DOHH2 (cell line): Measurements from ENCODE around the gene ATG2B.

Experiments used
- H3F3A ChIP-seq: fragments of 200-600 bp; sonication (generic), shearing (Covaris generic); 2 replicates; pipeline ENCODE4 v1.6.0; 2016; ENCODE audit warnings: antibody characterized with exemption, mild to moderate bottlenecking; ENCODE audit not compliant: control insufficient read depth, insufficient read depth
- H3K27ac ChIP-seq: fragments of 200-600 bp; sonication (generic); 2 replicates; pipeline ENCODE4 v1.5.1; 2014; ENCODE audit warnings: low read depth, mild to moderate bottlenecking, low read length, moderate library complexity
- H3K27me3 ChIP-seq: fragments of 200-600 bp; sonication (generic); 2 replicates; pipeline ENCODE4 v1.6.1; 2014; ENCODE audit warnings: mild to moderate bottlenecking, low read length, mixed read lengths; ENCODE audit not compliant: control insufficient read depth
- H3K36me3 ChIP-seq: fragments of 200-600 bp; sonication (generic); 2 replicates; pipeline ENCODE4 v1.6.1; 2014; ENCODE audit warnings: mild to moderate bottlenecking, low read length, moderate library complexity, mixed read lengths; ENCODE audit not compliant: control insufficient read depth
- H3K4me1 ChIP-seq: fragments of 200-600 bp; sonication (generic); 2 replicates; pipeline ENCODE4 v1.6.1; 2014; ENCODE audit warnings: mild to moderate bottlenecking, low read length, mixed read lengths; ENCODE audit not compliant: control insufficient read depth
- H3K4me2 ChIP-seq: fragments of 200-600 bp; sonication (generic); 2 replicates; pipeline ENCODE4 v1.6.0; 2014; ENCODE audit warnings: mild to moderate bottlenecking, low read length, moderate library complexity
- H3K4me3 ChIP-seq: fragments of 200-600 bp; sonication (generic); 2 replicates; pipeline ENCODE4 v1.5.1; 2014; ENCODE audit warnings: mild to moderate bottlenecking, low read length, mixed read lengths
- H3K79me2 ChIP-seq: fragments of 200-600 bp; sonication (generic); 2 replicates; pipeline ENCODE4 v1.6.1; 2014; ENCODE audit warnings: mild to moderate bottlenecking, low read length, mixed read lengths; ENCODE audit not compliant: control insufficient read depth
- H3K9me2 ChIP-seq: fragments of 200-600 bp; sonication (generic); replicated peaks from 2 replicates; pipeline ENCODE4 v1.6.1; 2014; ENCODE audit warnings: mild to moderate bottlenecking, low read length, mixed read lengths; ENCODE audit not compliant: control insufficient read depth
- H3K9me3 ChIP-seq: fragments of 200-600 bp; sonication (generic); 2 replicates; pipeline ENCODE4 v1.6.1; 2014; ENCODE audit warnings: antibody characterized with exemption, low read length, mixed read lengths; ENCODE audit not compliant: control insufficient read depth, insufficient read depth
- H4K20me1 ChIP-seq: fragments of 200-600 bp; sonication (generic); 2 replicates; pipeline ENCODE4 v1.6.0; 2014; ENCODE audit warnings: low read depth, mild to moderate bottlenecking, antibody characterized with exemption, low read length, moderate library complexity; ENCODE audit not compliant: control insufficient read depth, insufficient read depth
- EZH2phosphoT487 ChIP-seq: fragments of 200-600 bp; sonication (generic); IDR thresholded peaks from 2 replicates; pipeline ENCODE4 v1.6.1; 2017; ENCODE audit warnings: borderline replicate concordance, mild to moderate bottlenecking, antibody characterized with exemption, low read length, moderate library complexity, mixed read lengths
- TF ChIP-seq, protein P1 (sequence below): fragments of 200-600 bp; sonication (generic); IDR thresholded peaks from one replicate; pipeline ENCODE4 v1.5.1; 2014; ENCODE audit warnings: antibody characterized with exemption, mild to moderate bottlenecking, low read depth, low read length; ENCODE audit not compliant: poor library complexity, severe bottlenecking

Gene ATG2B

DNA sequence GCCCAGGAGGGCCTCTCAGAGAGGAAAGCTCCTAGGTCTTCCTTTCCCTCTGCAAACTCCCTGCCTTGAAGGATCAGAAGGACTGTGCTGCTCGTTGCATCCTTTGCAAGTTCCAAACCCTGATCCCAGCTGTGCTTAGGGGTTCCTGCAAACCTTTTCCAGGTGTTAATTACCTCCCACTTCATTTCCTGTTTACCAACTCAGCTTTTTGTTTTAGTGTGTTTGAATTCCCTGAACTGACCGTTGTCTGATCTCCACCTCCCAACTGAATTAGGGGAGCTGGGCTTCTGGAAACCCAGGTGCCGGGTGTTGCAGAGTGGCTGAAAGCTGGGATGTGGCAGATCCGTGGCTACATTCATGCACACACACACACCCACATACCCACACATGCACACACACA, 127.7 kb downstream of the ATG2B start:
- Histone ChIP-seq H3F3A (no peaks in the 10 kb centered on the region), H3K79me2 (no peaks in the 10 kb centered on the region), H3K4me2 (no peak overlapping the region), H3K4me3 (no peak overlapping the region), H3K36me3 (no peaks in the 10 kb centered on the region), H4K20me1 (no peaks in the 10 kb centered on the region), H3K27ac (no peak overlapping the region), H3K27me3 (peaks cover 9% of the 10 kb centered on the region), H3K9me3 (no peaks in the 10 kb centered on the region), H3K4me1 (no peaks in the 10 kb centered on the region), H3K9me2 (no peaks in the 10 kb centered on the region)
- TF ChIP-seq EZH2phosphoT487, result no peak
- TF ChIP-seq, protein P1, sequence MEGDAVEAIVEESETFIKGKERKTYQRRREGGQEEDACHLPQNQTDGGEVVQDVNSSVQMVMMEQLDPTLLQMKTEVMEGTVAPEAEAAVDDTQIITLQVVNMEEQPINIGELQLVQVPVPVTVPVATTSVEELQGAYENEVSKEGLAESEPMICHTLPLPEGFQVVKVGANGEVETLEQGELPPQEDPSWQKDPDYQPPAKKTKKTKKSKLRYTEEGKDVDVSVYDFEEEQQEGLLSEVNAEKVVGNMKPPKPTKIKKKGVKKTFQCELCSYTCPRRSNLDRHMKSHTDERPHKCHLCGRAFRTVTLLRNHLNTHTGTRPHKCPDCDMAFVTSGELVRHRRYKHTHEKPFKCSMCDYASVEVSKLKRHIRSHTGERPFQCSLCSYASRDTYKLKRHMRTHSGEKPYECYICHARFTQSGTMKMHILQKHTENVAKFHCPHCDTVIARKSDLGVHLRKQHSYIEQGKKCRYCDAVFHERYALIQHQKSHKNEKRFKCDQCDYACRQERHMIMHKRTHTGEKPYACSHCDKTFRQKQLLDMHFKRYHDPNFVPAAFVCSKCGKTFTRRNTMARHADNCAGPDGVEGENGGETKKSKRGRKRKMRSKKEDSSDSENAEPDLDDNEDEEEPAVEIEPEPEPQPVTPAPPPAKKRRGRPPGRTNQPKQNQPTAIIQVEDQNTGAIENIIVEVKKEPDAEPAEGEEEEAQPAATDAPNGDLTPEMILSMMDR, result no peak

GRCh38 chr14:96233661-96234060, 129.5 kb downstream of the ATG2B start:
- H3K9me3 ChIP-seq, result no peaks in the 10 kb centered on the region
- no peak overlapping the region for H3K4me3 ChIP-seq
- no peaks in the 10 kb centered on the region for H3K9me2 ChIP-seq
- no peaks in the 10 kb centered on the region for H4K20me1 ChIP-seq
- no peaks in the 10 kb centered on the region for H3F3A ChIP-seq
- H3K27ac ChIP-seq, result no peak overlapping the region
- TF ChIP-seq, protein P1, result no peak
- no peak for TF ChIP-seq EZH2phosphoT487
- H3K79me2 ChIP-seq, result no peaks in the 10 kb centered on the region
- H3K4me1 ChIP-seq, result no peaks in the 10 kb centered on the region
- no peaks in the 10 kb centered on the region for H3K36me3 ChIP-seq
- H3K4me2 ChIP-seq, result no peak overlapping the region
- H3K27me3 ChIP-seq, result peaks cover 5% of the 10 kb centered on the region

GRCh38 chr14:96232506-96232905, 130.6 kb downstream of the ATG2B start:
- TF ChIP-seq EZH2phosphoT487, result no peak
- TF ChIP-seq, protein P1, result no peak

More at GRCh38 chr14:96232506-96232905, 130.6 kb downstream of the ATG2B start:
- Histone ChIP-seq H3K36me3 (no peaks in the 10 kb centered on the region), H3K4me2 (no peak overlapping the region), H3K9me2 (no peaks in the 10 kb centered on the region), H3F3A (no peaks in the 10 kb centered on the region), H3K27ac (no peak overlapping the region), H3K4me3 (no peak overlapping the region), H3K79me2 (no peaks in the 10 kb centered on the region), H3K4me1 (no peaks in the 10 kb centered on the region), H3K9me3 (no peaks in the 10 kb centered on the region), H4K20me1 (no peaks in the 10 kb centered on the region), H3K27me3 (peaks cover 3% of the 10 kb centered on the region; the same call in 1 of the 2 replicates)
